Heart left ventricle (tissue), 13 donors: Measurements from ENCODE around the gene HMHB1.

Source experiments
- POLR2A ChIP-seq, 2 donors: fragments of 450-650 bp; IDR thresholded peaks; one replicate each; pipeline ENCODE4 v1.6.1; 2017; ENCODE audit warnings: antibody characterized with exemption in 2 of 2, mild to moderate bottlenecking in 2 of 2, moderate library complexity in 2 of 2
- TF ChIP-seq, protein P1 (sequence below), 12 donors: fragments of 200-600 bp; sonication (generic) in 4 of 12; IDR thresholded peaks; one replicate each; pipeline versions ENCODE4 v1.5.0 to v1.8.0; 2018 to 2022; ENCODE audit warnings: antibody characterized with exemption in 12 of 12, mild to moderate bottlenecking in 5 of 12
- donor health status: ischemic (EF 13 %, LVEDD 7.1; RV severe dilation, severe dysfunction).
- donor health status: DM: no; HTN: yes; CAD: no.
- donor health status: DM: no; HTN: no; CAD: no.
- donor health status: ischemic (EF 25% LVEDD 6.9; RV normal size, moderate dysfunction).
- donor health status: ischemic (EF 25% LVEDD 5.7; RV mildly dilated, moderate dysfunction).
- donor health status: ischemic (EF 35%, LVEDD 5.7; RV mildly dilated, moderate dysfunction).
- donor health status: nonischemic (EF 11% LVEDD 7.7; RV severe dilation, severe dysfunction).
- donor health status: DM: yes; HTN: yes; CAD: no.
- donor health status: PGD.
- donor health status: ischemic (EF 29% LVEDD 5.4; RV normal size, mild dysfunction).
- donor health status: nonischemic (EF 23%, LVEDD 6.1; RV moderate dilation, normal function).

DNA sequence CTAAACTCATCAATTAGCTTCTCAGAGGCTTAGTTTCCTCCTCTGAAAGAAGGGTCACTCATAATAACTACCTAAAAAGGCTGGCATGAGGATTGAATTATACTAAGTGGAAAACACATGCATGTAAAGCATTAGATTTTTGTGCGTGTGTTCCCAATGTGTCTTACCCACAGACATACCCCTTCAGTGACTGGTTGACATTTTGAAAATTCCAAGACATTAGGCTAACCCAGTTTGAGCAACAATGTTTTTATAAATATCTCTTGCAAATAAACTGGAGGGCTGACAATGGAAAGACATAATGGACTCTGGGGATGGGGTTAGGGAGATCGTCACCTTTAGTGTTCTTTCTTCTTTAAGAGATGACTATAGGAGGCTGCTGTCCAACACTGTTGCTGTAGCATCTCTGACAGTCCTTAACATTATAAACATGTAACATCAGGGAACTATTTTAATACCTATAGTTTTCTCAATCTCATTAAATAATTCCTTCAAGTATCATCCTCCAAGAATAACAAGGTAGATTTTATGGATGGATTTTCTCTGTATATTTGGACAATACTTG is 24.3 kb downstream of the HMHB1 start:
- TF ChIP-seq, protein P1, sequence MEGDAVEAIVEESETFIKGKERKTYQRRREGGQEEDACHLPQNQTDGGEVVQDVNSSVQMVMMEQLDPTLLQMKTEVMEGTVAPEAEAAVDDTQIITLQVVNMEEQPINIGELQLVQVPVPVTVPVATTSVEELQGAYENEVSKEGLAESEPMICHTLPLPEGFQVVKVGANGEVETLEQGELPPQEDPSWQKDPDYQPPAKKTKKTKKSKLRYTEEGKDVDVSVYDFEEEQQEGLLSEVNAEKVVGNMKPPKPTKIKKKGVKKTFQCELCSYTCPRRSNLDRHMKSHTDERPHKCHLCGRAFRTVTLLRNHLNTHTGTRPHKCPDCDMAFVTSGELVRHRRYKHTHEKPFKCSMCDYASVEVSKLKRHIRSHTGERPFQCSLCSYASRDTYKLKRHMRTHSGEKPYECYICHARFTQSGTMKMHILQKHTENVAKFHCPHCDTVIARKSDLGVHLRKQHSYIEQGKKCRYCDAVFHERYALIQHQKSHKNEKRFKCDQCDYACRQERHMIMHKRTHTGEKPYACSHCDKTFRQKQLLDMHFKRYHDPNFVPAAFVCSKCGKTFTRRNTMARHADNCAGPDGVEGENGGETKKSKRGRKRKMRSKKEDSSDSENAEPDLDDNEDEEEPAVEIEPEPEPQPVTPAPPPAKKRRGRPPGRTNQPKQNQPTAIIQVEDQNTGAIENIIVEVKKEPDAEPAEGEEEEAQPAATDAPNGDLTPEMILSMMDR (IDR thresholded peaks at IDR 0.05): no peak
- no peak for TF ChIP-seq POLR2A (IDR thresholded peaks at IDR 0.05)
